ENCODE measurements around the gene EVI5. TPM values are rescaled to one million over a fixed set of nuclear protein-coding genes. Genes with fewer than 3 reads are reported as not detected.

EVI5 gene
- total RNA-seq, 2 donors from 2014 or later = 33.0 to 37.7 TPM

Other genes starting within 250 kb of the EVI5 start
- gene RPL5, start 46.9 kb upstream of the EVI5 start, total RNA-seq = 100 to 1,000 TPM; 671 to 694 TPM
- gene DIPK1A, start 176.4 kb upstream of the EVI5 start, total RNA-seq = 10 to 100 TPM; 14.0 to 16.5 TPM